ENCODE measurements around the gene PHF14.

Gene PHF14

GRCh38 chr7:10998996-10999757, 25.5 kb downstream of the PHF14 start:
- ATAC-seq = no peak
- TF ChIP-seq ZC3H10 (CRISPR knock-in tag; IDR thresholded peaks at IDR 0.05) = no peak

GRCh38 chr7:11005202-11005601, 31.5 kb downstream of the PHF14 start:
- no peak for ATAC-seq

GRCh38 chr7:11006291-11006690, 32.6 kb downstream of the PHF14 start:
- ATAC-seq = no peak
- TF ChIP-seq ZNF8 (CRISPR knock-in tag; IDR thresholded peaks at IDR 0.05) = no peak
- TF ChIP-seq ARNTL (CRISPR knock-in tag; IDR thresholded peaks at IDR 0.05; ENCODE audit: borderline replicate concordance, low read depth) = no peak
- no peak for TF ChIP-seq ZNF70 (CRISPR knock-in tag; IDR thresholded peaks at IDR 0.05)
- no peak for TF ChIP-seq TSHZ2 (CRISPR knock-in tag; IDR thresholded peaks at IDR 0.05)
- no peak for TF ChIP-seq CSDC2 (CRISPR knock-in tag; IDR thresholded peaks at IDR 0.05)
- TF ChIP-seq TOX (CRISPR knock-in tag; IDR thresholded peaks at IDR 0.05; ENCODE audit: borderline replicate concordance) = no peak
- no peak for TF ChIP-seq TCF4 (CRISPR knock-in tag; IDR thresholded peaks at IDR 0.05; ENCODE audit: borderline replicate concordance)
- no peak for TF ChIP-seq ZFP30 (CRISPR knock-in tag; IDR thresholded peaks at IDR 0.05)
- TF ChIP-seq ZNF565 (CRISPR knock-in tag; conservative IDR thresholded peaks at IDR 0.05; ENCODE audit: low read depth) = no peak
- no peak for TF ChIP-seq ESRRG (CRISPR knock-in tag; IDR thresholded peaks at IDR 0.05)
- no peak for TF ChIP-seq BACH2 (CRISPR knock-in tag; IDR thresholded peaks at IDR 0.05; ENCODE audit: borderline replicate concordance)
- TF ChIP-seq OSR1 (CRISPR knock-in tag; IDR thresholded peaks at IDR 0.05) = no peak
- TF ChIP-seq CREB5 (CRISPR knock-in tag; IDR thresholded peaks at IDR 0.05; ENCODE audit: low read depth) = no peak
- TF ChIP-seq POU6F1 (CRISPR knock-in tag; IDR thresholded peaks at IDR 0.05; ENCODE audit: borderline replicate concordance, low read depth) = no peak
- no peak for TF ChIP-seq PATZ1 (CRISPR knock-in tag; IDR thresholded peaks at IDR 0.05; ENCODE audit: borderline replicate concordance)
- TF ChIP-seq RARB (CRISPR knock-in tag; IDR thresholded peaks at IDR 0.05) = no peak
- TF ChIP-seq GLIS3 (CRISPR knock-in tag; IDR thresholded peaks at IDR 0.05) = no peak
- no peak for TF ChIP-seq PPARA (CRISPR knock-in tag; IDR thresholded peaks at IDR 0.05; ENCODE audit: borderline replicate concordance)

More at GRCh38 chr7:11005202-11005601, 31.5 kb downstream of the PHF14 start:
- no peak for TF ChIP-seq RARB (CRISPR knock-in tag; IDR thresholded peaks at IDR 0.05)

- no peak for ATAC-seq
- no peak for TF ChIP-seq TCF4 (CRISPR knock-in tag; IDR thresholded peaks at IDR 0.05; ENCODE audit: borderline replicate concordance)
- no peak for TF ChIP-seq RARB (CRISPR knock-in tag; IDR thresholded peaks at IDR 0.05)
- TF ChIP-seq SNAI2 (CRISPR knock-in tag; IDR thresholded peaks at IDR 0.05) = no peak
- TF ChIP-seq BACH2 (CRISPR knock-in tag; IDR thresholded peaks at IDR 0.05; ENCODE audit: borderline replicate concordance) = no peak
- no peak for TF ChIP-seq CSDC2 (CRISPR knock-in tag; IDR thresholded peaks at IDR 0.05)
- no peak for TF ChIP-seq ZNF70 (CRISPR knock-in tag; IDR thresholded peaks at IDR 0.05)
- no peak for TF ChIP-seq GLIS3 (CRISPR knock-in tag; IDR thresholded peaks at IDR 0.05)
- TF ChIP-seq ARNTL (CRISPR knock-in tag; IDR thresholded peaks at IDR 0.05; ENCODE audit: borderline replicate concordance, low read depth) = no peak
- no peak for TF ChIP-seq ZNF8 (CRISPR knock-in tag; IDR thresholded peaks at IDR 0.05)
- TF ChIP-seq OSR1 (CRISPR knock-in tag; IDR thresholded peaks at IDR 0.05) = no peak
- TF ChIP-seq PPARA (CRISPR knock-in tag; IDR thresholded peaks at IDR 0.05; ENCODE audit: borderline replicate concordance) = no peak
- no peak for TF ChIP-seq ZFP3 (CRISPR knock-in tag; IDR thresholded peaks at IDR 0.05)
- TF ChIP-seq TOX (CRISPR knock-in tag; IDR thresholded peaks at IDR 0.05; ENCODE audit: borderline replicate concordance) = no peak
- no peak for TF ChIP-seq PATZ1 (CRISPR knock-in tag; IDR thresholded peaks at IDR 0.05; ENCODE audit: borderline replicate concordance)
- no peak for TF ChIP-seq ZC3H10 (CRISPR knock-in tag; IDR thresholded peaks at IDR 0.05)
- TF ChIP-seq POU6F1 (CRISPR knock-in tag; IDR thresholded peaks at IDR 0.05; ENCODE audit: borderline replicate concordance, low read depth) = no peak
- TF ChIP-seq CREB5 (CRISPR knock-in tag; IDR thresholded peaks at IDR 0.05; ENCODE audit: low read depth) = no peak
Measured at GRCh38 chr7:11009631-11010030, 36.0 kb downstream of the PHF14 start.
